ENCODE results near the gene KIF1B.

The KIF1B gene

GRCh38 chr1:10430216-10431069 lies 220.1 kb downstream of the KIF1B start, which contains the start of gene CENPS (continued):
- TF ChIP-seq, protein P1, sequence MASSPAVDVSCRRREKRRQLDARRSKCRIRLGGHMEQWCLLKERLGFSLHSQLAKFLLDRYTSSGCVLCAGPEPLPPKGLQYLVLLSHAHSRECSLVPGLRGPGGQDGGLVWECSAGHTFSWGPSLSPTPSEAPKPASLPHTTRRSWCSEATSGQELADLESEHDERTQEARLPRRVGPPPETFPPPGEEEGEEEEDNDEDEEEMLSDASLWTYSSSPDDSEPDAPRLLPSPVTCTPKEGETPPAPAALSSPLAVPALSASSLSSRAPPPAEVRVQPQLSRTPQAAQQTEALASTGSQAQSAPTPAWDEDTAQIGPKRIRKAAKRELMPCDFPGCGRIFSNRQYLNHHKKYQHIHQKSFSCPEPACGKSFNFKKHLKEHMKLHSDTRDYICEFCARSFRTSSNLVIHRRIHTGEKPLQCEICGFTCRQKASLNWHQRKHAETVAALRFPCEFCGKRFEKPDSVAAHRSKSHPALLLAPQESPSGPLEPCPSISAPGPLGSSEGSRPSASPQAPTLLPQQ (tag by site-specific recombination; IDR thresholded peaks at IDR 0.05) = peak; percentile 91
- TF ChIP-seq ZNF239 (tag by site-specific recombination; IDR thresholded peaks at IDR 0.05) (no peak), ZBTB44 (tag by site-specific recombination; IDR thresholded peaks at IDR 0.05) (peak; percentile 14; the same call in 1 of the 2 replicates), ZNF670 (tag by site-specific recombination; IDR thresholded peaks at IDR 0.05; ENCODE audit: low read depth) (no peak), GFI1B (tag by site-specific recombination; IDR thresholded peaks at IDR 0.05) (no peak), ZNF202 (tag by site-specific recombination; IDR thresholded peaks at IDR 0.05; ENCODE audit: borderline replicate concordance) (no peak), ZNF132 (tag by site-specific recombination; IDR thresholded peaks at IDR 0.05; ENCODE audit: borderline replicate concordance) (no peak), ZNF146 (tag by site-specific recombination; IDR thresholded peaks at IDR 0.05) (peak; percentile 54), ZSCAN16 (tag by site-specific recombination; IDR thresholded peaks at IDR 0.05) (no peak), ZNF473 (tag by site-specific recombination; IDR thresholded peaks at IDR 0.05) (no peak), ZBTB49 (tag by site-specific recombination; IDR thresholded peaks at IDR 0.05; ENCODE audit: low read depth) (no peak), ZNF391 (tag by site-specific recombination; IDR thresholded peaks at IDR 0.05; ENCODE audit: borderline replicate concordance, low read depth) (peak; percentile 89; the same call in 1 of the 2 replicates), ZFP69B (tag by site-specific recombination; IDR thresholded peaks at IDR 0.05) (peak; percentile 66), ZNF2 (tag by site-specific recombination; IDR thresholded peaks at IDR 0.05) (peak; percentile 85), ZNF214 (tag by site-specific recombination; IDR thresholded peaks at IDR 0.05; ENCODE audit: borderline replicate concordance) (no peak), ZNF777 (tag by site-specific recombination; IDR thresholded peaks at IDR 0.05; ENCODE audit: borderline replicate concordance) (no peak), ZFP3 (tag by site-specific recombination; IDR thresholded peaks at IDR 0.05; ENCODE audit: low read depth) (no peak)
- TF ChIP-seq, protein P2, sequence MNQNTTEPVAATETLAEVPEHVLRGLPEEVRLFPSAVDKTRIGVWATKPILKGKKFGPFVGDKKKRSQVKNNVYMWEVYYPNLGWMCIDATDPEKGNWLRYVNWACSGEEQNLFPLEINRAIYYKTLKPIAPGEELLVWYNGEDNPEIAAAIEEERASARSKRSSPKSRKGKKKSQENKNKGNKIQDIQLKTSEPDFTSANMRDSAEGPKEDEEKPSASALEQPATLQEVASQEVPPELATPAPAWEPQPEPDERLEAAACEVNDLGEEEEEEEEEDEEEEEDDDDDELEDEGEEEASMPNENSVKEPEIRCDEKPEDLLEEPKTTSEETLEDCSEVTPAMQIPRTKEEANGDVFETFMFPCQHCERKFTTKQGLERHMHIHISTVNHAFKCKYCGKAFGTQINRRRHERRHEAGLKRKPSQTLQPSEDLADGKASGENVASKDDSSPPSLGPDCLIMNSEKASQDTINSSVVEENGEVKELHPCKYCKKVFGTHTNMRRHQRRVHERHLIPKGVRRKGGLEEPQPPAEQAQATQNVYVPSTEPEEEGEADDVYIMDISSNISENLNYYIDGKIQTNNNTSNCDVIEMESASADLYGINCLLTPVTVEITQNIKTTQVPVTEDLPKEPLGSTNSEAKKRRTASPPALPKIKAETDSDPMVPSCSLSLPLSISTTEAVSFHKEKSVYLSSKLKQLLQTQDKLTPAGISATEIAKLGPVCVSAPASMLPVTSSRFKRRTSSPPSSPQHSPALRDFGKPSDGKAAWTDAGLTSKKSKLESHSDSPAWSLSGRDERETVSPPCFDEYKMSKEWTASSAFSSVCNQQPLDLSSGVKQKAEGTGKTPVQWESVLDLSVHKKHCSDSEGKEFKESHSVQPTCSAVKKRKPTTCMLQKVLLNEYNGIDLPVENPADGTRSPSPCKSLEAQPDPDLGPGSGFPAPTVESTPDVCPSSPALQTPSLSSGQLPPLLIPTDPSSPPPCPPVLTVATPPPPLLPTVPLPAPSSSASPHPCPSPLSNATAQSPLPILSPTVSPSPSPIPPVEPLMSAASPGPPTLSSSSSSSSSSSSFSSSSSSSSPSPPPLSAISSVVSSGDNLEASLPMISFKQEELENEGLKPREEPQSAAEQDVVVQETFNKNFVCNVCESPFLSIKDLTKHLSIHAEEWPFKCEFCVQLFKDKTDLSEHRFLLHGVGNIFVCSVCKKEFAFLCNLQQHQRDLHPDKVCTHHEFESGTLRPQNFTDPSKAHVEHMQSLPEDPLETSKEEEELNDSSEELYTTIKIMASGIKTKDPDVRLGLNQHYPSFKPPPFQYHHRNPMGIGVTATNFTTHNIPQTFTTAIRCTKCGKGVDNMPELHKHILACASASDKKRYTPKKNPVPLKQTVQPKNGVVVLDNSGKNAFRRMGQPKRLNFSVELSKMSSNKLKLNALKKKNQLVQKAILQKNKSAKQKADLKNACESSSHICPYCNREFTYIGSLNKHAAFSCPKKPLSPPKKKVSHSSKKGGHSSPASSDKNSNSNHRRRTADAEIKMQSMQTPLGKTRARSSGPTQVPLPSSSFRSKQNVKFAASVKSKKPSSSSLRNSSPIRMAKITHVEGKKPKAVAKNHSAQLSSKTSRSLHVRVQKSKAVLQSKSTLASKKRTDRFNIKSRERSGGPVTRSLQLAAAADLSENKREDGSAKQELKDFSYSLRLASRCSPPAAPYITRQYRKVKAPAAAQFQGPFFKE (tag by site-specific recombination; IDR thresholded peaks at IDR 0.05; ENCODE audit: borderline replicate concordance) = no peak
- TF ChIP-seq, protein P3, sequence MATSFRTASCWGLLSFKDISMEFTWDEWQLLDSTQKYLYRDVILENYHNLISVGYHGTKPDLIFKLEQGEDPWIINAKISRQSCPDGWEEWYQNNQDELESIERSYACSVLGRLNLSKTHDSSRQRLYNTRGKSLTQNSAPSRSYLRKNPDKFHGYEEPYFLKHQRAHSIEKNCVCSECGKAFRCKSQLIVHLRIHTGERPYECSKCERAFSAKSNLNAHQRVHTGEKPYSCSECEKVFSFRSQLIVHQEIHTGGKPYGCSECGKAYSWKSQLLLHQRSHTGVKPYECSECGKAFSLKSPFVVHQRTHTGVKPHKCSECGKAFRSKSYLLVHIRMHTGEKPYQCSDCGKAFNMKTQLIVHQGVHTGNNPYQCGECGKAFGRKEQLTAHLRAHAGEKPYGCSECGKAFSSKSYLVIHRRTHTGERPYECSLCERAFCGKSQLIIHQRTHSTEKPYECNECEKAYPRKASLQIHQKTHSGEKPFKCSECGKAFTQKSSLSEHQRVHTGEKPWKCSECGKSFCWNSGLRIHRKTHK (tag by site-specific recombination; IDR thresholded peaks at IDR 0.05) = no peak
- TF ChIP-seq, protein P4, sequence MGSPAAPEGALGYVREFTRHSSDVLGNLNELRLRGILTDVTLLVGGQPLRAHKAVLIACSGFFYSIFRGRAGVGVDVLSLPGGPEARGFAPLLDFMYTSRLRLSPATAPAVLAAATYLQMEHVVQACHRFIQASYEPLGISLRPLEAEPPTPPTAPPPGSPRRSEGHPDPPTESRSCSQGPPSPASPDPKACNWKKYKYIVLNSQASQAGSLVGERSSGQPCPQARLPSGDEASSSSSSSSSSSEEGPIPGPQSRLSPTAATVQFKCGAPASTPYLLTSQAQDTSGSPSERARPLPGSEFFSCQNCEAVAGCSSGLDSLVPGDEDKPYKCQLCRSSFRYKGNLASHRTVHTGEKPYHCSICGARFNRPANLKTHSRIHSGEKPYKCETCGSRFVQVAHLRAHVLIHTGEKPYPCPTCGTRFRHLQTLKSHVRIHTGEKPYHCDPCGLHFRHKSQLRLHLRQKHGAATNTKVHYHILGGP (tag by site-specific recombination; IDR thresholded peaks at IDR 0.05) = no peak
- TF ChIP-seq, protein P5, sequence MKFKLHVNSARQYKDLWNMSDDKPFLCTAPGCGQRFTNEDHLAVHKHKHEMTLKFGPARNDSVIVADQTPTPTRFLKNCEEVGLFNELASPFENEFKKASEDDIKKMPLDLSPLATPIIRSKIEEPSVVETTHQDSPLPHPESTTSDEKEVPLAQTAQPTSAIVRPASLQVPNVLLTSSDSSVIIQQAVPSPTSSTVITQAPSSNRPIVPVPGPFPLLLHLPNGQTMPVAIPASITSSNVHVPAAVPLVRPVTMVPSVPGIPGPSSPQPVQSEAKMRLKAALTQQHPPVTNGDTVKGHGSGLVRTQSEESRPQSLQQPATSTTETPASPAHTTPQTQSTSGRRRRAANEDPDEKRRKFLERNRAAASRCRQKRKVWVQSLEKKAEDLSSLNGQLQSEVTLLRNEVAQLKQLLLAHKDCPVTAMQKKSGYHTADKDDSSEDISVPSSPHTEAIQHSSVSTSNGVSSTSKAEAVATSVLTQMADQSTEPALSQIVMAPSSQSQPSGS (tag by site-specific recombination; IDR thresholded peaks at IDR 0.05; ENCODE audit: low read depth) = no peak
